Measurements from ENCODE around the gene EFS. TPM values are rescaled to one million over a fixed set of nuclear protein-coding genes. Genes with fewer than 3 reads are reported as not detected.
"Not testable (repeated sequence)": the region's sequence is repeated elsewhere in the genome, so short reads cannot be mapped to it uniquely, and the experiment has no call there.

EFS gene
- total RNA-seq, 1 donor from 2014 or later: not detected

- intact Hi-C loops (cut with micrococcal nuclease): no loop called here
- Mint-ChIP-seq H3K27me3 (ENCODE audit: low read depth) (peaks cover 2% of the 10 kb centered on the region), H3K4me1 (ENCODE audit: low read depth) (no peaks in the 10 kb centered on the region), H3K27ac (no peak overlapping the region), H3K4me3 (ENCODE audit: low read depth) (no peak overlapping the region), H3K36me3 (ENCODE audit: low read depth) (no peaks in the 10 kb centered on the region), H3K9me3 (no peaks in the 10 kb centered on the region)
- no peak for DNase-seq (ENCODE audit: low spot score)
Measured at GRCh38 chr14:23389396-23389795, 24.4 kb upstream of the EFS start.

DNA sequence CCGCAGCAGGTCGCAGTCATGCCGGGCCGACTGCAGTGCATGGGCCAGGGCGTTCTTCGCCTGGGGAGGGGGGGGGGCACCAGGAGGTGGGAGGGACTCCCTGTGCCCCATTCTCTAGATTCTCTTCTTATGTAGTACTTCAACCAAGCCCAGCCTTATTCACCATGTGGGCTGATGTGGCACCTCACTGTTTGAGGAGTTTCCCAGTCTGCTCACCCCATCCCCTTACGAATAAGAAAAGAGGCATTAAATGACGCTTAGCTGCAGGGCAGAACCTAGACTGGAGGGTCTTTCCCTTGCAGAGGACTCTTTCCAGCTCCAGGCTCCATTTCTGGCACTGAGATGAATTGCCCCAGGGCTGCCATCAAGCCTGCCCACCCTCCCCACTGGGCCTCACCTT, 24.0 kb upstream of the EFS start:
- Mint-ChIP-seq H3K9me3 (no peaks in the 10 kb centered on the region), H3K4me3 (ENCODE audit: low read depth) (no peak overlapping the region), H3K27ac (no peak overlapping the region), H3K4me1 (ENCODE audit: low read depth) (no peaks in the 10 kb centered on the region), H3K36me3 (ENCODE audit: low read depth) (no peaks in the 10 kb centered on the region), H3K27me3 (ENCODE audit: low read depth) (peaks cover 2% of the 10 kb centered on the region)
- DNase-seq (ENCODE audit: low spot score): no peak
- intact Hi-C loops (cut with micrococcal nuclease): no loop called here

DNA sequence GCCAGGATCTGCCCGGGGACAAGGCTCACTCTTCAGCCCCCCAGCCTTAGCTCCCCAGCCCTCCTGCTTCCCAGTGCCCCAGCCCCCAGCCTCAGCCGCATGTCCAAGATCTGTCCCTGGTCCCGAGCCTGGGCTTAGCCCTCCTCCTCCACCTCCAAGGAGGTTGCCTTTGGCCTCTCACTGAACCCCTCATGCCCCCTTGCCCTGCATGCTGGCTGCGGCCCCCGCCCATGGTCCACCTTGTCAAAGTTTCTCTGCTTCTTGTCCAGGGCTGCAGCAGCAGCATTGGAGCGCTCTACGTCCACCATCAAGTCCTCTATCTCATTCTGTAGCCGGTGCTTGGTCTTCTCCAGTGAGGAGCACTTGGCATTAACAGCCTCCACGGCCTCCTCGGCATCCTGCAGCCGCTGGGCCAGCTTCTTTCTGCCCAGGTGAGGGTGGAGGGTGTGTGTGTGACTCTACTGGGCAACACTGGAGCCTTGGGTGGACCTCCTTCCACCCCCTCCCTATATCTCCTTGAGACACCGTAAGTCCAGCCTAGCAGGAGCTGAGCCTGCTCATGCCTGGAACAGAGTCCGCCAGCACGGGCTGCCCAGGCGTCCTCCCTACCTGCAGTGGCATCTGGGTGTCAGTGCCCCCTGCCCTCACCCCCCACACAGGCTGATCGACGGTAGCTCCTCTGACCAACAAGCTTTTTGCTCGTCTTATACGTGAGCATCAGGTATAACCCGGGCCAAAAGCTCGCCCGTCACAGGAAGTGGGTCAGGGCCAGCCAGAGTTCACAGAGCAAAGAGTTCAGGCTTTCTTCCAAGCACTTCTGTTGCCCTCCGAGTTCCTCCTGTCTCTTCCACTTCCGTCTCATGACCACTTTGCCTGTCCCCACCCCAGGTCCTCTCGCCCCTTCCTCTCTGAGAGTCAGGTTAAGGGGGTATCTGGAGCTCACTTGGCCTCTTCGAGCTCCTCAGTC, 23.2 kb upstream of the EFS start:
- DNase-seq (ENCODE audit: low spot score): no peak
- H3K9me3 Mint-ChIP-seq: no peaks in the 10 kb centered on the region
- peaks cover 2% of the 10 kb centered on the region for H3K27me3 Mint-ChIP-seq (ENCODE audit: low read depth)
- H3K27ac Mint-ChIP-seq: no peak overlapping the region
- H3K4me3 Mint-ChIP-seq (ENCODE audit: low read depth): no peak overlapping the region
- intact Hi-C loops (cut with micrococcal nuclease): no loop called here
- H3K4me1 Mint-ChIP-seq (ENCODE audit: low read depth): no peaks in the 10 kb centered on the region
- no peaks in the 10 kb centered on the region for H3K36me3 Mint-ChIP-seq (ENCODE audit: low read depth)

DNA sequence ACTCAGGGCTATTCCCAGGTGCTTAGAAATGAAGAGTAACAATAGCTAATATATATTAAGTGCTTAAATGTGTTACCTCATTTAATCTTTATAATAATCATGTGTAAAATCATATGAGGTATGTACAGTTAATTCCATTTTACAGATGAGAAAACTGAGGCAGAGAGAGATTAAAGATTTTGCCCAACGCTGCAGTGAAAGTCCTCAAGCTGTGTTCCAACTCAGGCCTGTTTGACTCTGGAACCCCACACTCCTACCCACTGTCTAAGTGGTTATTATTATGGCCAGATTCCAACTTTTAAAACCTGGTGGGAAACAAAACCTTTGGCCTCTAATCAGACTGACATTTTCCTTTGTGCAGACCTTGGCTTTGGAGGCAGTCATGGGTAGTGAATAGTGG, 22.0 kb upstream of the EFS start:
- Mint-ChIP-seq H3K27me3 (ENCODE audit: low read depth) (no peaks in the 10 kb centered on the region), H3K9me3 (no peaks in the 10 kb centered on the region), H3K27ac (no peak overlapping the region), H3K4me3 (ENCODE audit: low read depth) (no peak overlapping the region), H3K4me1 (ENCODE audit: low read depth) (no peaks in the 10 kb centered on the region), H3K36me3 (ENCODE audit: low read depth) (no peaks in the 10 kb centered on the region)
- intact Hi-C loops (cut with micrococcal nuclease): no loop called here
- no peak for DNase-seq (ENCODE audit: low spot score)

DNA sequence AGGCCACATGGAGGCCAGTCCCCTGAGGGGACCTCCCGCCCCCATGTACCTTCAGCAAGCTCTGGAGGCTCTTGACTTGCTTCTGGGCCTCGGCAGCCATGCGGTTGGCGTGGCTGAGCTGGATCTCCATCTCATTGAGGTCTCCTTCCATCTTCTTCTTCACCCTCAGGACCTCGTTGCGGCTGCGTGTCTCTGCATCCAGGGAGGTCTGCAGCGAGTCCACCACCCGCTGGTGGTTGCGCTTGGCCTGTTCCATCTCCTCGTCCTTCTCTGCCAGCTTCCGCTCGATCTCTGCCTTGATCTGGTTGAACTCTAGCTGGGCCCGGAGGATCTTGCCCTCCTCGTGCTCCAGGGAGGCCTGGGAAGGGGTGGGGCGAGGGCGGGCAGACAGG, 21.3 kb upstream of the EFS start:
- H3K27ac Mint-ChIP-seq; H3K9me3 Mint-ChIP-seq; H3K4me3 Mint-ChIP-seq (ENCODE audit: low read depth); H3K27me3 Mint-ChIP-seq (ENCODE audit: low read depth); DNase-seq (ENCODE audit: low spot score); intact Hi-C loops (cut with micrococcal nuclease); H3K36me3 Mint-ChIP-seq (ENCODE audit: low read depth); H3K4me1 Mint-ChIP-seq (ENCODE audit: low read depth): not testable (repeated sequence)

DNA sequence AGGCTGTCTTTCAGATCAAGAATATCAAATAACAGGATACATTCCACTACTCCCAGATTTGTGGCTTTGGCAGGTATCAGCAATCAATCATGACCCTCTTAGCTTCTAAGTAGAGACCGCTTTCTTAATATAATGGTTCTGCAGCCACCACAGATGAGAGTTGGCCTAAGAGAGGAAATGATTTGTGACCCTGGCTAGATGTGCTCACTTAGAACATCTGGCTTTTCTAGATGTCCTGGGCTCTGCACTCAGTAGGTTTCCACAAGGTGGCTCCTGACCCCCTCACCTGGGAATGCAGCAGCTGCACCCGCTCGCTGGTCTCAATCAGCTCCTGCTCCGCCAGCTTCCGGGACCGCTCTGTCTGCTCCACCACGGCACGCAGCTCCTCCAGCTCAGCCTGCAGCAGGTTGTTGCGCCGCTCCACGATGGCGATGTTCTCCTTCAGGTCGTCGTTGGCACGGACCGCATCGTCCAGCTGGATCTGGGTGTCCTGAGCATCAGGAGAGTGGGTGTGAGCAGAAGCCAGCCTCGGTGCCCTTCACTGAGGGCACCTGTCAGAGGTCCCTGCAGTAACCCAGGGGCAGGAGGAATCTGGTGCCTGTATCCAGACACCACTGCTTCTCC, 20.8 kb upstream of the EFS start:
- no peak overlapping the region for H3K4me3 Mint-ChIP-seq (ENCODE audit: low read depth)
- no peak for DNase-seq (ENCODE audit: low spot score)
- no peaks in the 10 kb centered on the region for H3K9me3 Mint-ChIP-seq
- no peaks in the 10 kb centered on the region for H3K4me1 Mint-ChIP-seq (ENCODE audit: low read depth)
- no peaks in the 10 kb centered on the region for H3K36me3 Mint-ChIP-seq (ENCODE audit: low read depth)
- no peaks in the 10 kb centered on the region for H3K27me3 Mint-ChIP-seq (ENCODE audit: low read depth)
- intact Hi-C loops (cut with micrococcal nuclease): no loop called here
- no peak overlapping the region for H3K27ac Mint-ChIP-seq

DNA sequence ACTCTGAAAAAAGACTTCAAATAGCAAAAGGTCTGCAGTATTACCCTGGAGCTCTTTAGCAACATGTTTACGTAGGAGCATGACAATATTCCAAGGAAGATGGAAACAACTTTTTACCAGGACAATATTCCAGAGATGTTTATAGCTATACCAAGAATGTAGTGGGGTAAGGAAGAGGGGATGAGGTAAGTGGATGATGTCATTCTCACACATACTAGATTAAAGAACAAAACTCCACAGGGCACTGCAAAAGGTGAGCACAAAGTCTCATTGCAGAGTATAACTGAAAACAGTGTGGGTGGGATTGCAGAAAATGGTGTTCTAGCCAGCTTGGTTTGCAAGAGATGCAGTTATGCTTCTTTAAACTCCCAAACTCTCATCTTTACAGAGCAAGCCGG, 20.3 kb upstream of the EFS start:
- Mint-ChIP-seq H3K4me3 (ENCODE audit: low read depth) (no peak overlapping the region), H3K36me3 (ENCODE audit: low read depth) (no peaks in the 10 kb centered on the region), H3K27me3 (ENCODE audit: low read depth) (no peaks in the 10 kb centered on the region), H3K4me1 (ENCODE audit: low read depth) (no peaks in the 10 kb centered on the region), H3K9me3 (no peaks in the 10 kb centered on the region), H3K27ac (no peak overlapping the region)
- intact Hi-C loops (cut with micrococcal nuclease): no loop called here
- no peak for DNase-seq (ENCODE audit: low spot score)

GRCh38 chr14:23384364-23385080, 19.6 kb upstream of the EFS start:
- Mint-ChIP-seq H3K4me3 (ENCODE audit: low read depth) (no peak overlapping the region), H3K9me3 (no peaks in the 10 kb centered on the region), H3K27ac (no peak overlapping the region), H3K4me1 (ENCODE audit: low read depth) (no peaks in the 10 kb centered on the region), H3K27me3 (ENCODE audit: low read depth) (no peaks in the 10 kb centered on the region), H3K36me3 (ENCODE audit: low read depth) (no peaks in the 10 kb centered on the region)
- intact Hi-C loops (cut with micrococcal nuclease): no loop called here
- no peak for DNase-seq (ENCODE audit: low spot score)

DNA sequence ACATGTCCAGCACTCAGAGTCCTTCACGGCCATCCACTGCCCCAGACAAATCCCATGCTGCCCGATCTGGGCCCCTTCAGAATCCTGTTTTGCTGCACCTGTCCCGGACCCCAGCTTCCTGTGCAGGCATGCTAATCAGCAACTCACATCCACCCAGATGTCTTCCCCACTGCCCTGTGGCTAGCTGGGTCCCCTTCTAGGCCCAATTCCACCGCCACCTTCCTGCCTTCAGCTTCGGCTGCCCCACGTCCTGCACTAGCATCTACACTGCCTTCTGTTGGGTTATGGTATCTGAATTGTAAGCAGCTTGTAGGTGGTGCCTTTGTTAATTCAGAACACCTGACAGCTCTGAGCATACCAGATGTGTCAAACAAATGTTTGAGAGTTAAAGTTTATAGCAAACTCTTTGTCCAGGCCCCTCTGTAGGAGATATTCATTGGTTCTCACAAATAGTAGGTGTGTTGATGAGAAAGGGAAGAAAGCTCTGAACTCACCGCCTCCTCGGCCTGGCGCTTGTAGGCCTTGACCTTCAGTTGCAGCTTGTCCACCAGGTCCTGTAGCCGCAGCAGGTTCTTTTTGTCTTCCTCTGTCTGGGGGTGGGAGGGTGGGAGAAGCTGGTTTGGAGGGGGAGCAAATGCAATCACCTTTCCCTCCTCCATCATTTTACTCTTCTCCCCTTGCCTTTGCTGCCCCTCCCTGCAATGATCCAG, 17.9 kb upstream of the EFS start:
- Mint-ChIP-seq H3K9me3 (no peaks in the 10 kb centered on the region), H3K4me3 (ENCODE audit: low read depth) (no peak overlapping the region), H3K4me1 (ENCODE audit: low read depth) (no peaks in the 10 kb centered on the region), H3K27ac (no peak overlapping the region), H3K36me3 (ENCODE audit: low read depth) (no peaks in the 10 kb centered on the region), H3K27me3 (ENCODE audit: low read depth) (no peaks in the 10 kb centered on the region)
- DNase-seq (ENCODE audit: low spot score): no peak
- intact Hi-C loops (cut with micrococcal nuclease): no loop called here

GRCh38 chr14:23382276-23382675, 17.3 kb upstream of the EFS start:
- Mint-ChIP-seq H3K27ac (no peak overlapping the region), H3K4me3 (ENCODE audit: low read depth) (no peak overlapping the region), H3K4me1 (ENCODE audit: low read depth) (no peaks in the 10 kb centered on the region), H3K27me3 (ENCODE audit: low read depth) (no peaks in the 10 kb centered on the region), H3K9me3 (no peaks in the 10 kb centered on the region), H3K36me3 (ENCODE audit: low read depth) (no peaks in the 10 kb centered on the region)
- DNase-seq (ENCODE audit: low spot score): no peak
- intact Hi-C loops (cut with micrococcal nuclease): no loop called here

DNA sequence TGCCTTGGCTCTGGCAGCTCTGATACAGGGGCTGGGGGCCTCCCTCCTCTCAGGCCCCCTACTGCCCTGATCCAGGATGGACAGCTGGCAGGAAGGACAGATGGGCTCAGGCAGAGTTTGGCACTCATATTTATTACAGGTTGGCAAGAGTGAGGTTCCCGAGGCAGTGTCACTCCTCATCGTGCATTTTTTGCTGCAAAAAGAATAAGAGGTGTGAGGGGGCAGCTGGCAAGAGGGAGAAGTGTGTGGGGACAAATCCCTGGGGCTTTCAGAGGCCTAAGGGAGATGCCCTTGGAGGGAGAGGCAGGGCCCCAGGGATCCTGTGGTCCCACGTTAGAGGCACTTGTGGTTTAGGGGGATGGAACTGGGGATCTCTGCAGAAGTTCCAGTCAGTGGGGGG, 16.9 kb upstream of the EFS start:
- no peaks in the 10 kb centered on the region for H3K9me3 Mint-ChIP-seq
- H3K4me3 Mint-ChIP-seq (ENCODE audit: low read depth): no peak overlapping the region
- no peak overlapping the region for H3K27ac Mint-ChIP-seq
- intact Hi-C loops (cut with micrococcal nuclease): loop anchor here (2.0 kb wide), 1 partner anchor 117 kb away; no protein-coding TSS in a partner anchor
- no peaks in the 10 kb centered on the region for H3K27me3 Mint-ChIP-seq (ENCODE audit: low read depth)
- no peak for DNase-seq (ENCODE audit: low spot score)
- H3K36me3 Mint-ChIP-seq (ENCODE audit: low read depth): no peaks in the 10 kb centered on the region
- no peaks in the 10 kb centered on the region for H3K4me1 Mint-ChIP-seq (ENCODE audit: low read depth)

GRCh38 chr14:23380976-23381375, 16.0 kb upstream of the EFS start:
- Mint-ChIP-seq H3K27me3 (ENCODE audit: low read depth) (no peaks in the 10 kb centered on the region), H3K27ac (no peak overlapping the region), H3K4me1 (ENCODE audit: low read depth) (no peaks in the 10 kb centered on the region), H3K9me3 (no peaks in the 10 kb centered on the region), H3K36me3 (ENCODE audit: low read depth) (no peaks in the 10 kb centered on the region), H3K4me3 (ENCODE audit: low read depth) (no peak overlapping the region)
- intact Hi-C loops (cut with micrococcal nuclease): loop anchor here (1.0 to 2.0 kb wide), 2 partner anchors 53 to 116 kb away; no protein-coding TSS in a partner anchor
- DNase-seq (ENCODE audit: low spot score): no peak

All from activated T-helper 2 cell treated with anti-CD3 and anti-CD28 coated beads, Interferon-gamma antibody, Interleukin-2, Interleukin-4, amounts not matched to agents 10 μg/mL and 5 μg/mL and 100 μg/mL, durations not matched to agents 14 hours and 24 hours and 36 hours (primary cell).